ENCODE results near the gene CCL18.
"Not testable (repeated sequence)": the region's sequence is repeated elsewhere in the genome, so short reads cannot be mapped to it uniquely, and the experiment has no call there.

The CCL18 gene

DNA sequence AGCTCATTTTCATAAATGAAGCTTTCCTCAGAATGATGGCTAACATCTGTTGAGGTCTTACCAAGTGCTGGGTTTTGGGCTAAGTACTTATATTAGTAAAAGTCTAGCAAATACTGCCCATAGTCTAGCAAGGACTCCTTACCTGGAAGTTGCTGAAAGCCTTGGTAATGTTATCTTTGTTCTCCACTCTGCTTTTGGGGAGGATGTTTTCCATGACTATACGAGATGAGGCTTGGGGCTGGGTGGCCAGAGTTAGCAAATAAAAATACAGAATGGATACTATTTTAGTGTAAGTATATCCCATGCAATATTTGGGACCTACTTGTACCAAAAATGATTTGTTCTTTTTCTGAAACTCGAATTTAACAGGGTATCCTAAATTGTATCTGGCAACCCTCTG lies 7.7 kb downstream of the CCL18 start:
- DNase-seq (ENCODE audit: low read depth in 2 of 2), result no peak

DNA sequence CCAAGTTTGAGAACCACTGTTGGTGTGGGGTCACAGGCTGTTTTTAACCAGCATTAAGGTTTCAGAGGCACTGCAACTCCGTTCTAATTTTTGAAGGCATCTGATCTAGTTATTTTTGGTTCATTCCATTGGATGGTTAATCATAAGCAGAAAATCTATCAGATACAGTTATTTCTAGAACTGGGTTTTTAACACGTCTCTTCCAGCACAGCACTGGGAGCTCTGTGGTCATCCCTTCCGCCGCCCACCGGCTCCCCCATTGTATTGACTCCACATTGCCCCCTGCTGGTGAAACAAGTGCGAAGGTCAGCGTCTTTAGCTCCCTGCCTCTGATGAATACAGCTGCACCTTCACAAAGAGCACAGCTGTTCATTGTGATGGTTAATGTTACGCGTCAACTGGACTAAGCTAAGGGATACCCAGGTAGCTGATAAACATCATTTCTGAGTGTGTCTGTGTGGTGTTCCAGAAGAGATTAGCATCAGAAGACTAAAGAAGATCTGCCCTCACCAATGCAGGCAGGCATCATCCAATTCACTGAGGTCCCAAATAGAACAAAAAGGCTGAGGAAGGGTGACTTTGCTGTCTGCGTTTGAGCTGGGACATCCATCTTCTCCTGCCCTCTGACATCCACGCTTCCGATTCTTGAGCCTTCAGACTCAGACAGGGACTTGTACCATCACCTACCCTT lies 8.5 kb downstream of the CCL18 start:
- peak in 1 of 2 donors; percentile 37 for DNase-seq (ENCODE audit: low read depth in 2 of 2)

DNA sequence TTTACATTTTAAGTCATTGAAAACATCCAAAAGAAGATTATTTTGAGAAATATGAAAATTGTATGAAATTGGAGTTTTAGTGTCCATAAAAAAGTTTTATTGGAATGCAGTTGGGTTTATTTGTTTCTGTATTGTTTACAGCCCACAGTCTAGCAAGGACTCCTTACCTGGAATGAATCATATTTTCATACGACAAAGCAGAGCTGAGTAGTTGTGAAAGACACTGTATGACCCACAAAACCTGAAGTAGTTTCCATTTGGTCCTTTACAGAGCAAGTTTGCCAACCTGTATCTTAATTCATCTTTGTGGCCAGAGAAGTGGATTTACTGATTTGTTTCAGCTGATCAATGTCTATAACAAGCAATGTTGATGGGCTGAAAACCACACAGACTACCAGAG lies 10.3 kb downstream of the CCL18 start:
- no peak for DNase-seq (ENCODE audit: low read depth in 2 of 2)

DNA sequence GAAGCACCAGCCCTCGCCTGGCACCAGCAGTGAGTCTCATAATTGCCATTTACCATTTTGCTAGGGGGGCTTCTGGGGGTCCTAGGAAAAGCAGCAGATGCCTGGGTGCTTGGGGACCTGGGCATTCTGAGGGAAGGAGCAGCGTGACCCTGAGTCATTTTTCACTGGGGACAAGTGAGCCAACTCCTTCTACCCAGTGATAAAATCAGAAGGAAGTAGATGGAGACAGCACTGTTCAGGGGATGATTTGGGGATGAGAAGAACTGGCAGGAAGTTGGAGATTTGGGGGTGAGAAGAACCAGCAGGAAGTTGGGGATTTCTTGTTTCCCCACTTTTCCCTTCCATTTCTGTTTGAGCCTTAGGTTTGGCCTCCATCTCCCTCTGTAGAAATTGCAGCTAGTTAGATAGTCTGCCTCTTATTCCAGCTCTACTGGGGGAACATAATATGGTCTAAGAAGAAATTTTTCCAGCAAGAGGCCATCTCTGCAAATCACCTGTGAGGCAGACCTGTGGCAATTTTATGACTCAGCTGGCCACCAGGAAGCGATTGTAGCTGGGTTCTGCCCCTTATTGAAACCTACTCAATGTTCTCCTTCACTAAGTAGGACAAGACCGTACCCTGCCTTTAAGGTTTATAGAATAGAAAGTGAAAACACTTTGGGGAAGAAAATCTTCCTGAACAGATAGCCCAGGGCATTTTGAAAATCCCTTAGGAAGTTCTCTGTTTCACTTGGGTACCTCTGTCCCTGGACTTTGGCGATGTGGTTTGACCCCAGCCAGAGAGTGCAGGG lies 17.8 kb downstream of the CCL18 start:
- not testable (repeated sequence) for DNase-seq (ENCODE audit: low read depth in 2 of 2)

DNA sequence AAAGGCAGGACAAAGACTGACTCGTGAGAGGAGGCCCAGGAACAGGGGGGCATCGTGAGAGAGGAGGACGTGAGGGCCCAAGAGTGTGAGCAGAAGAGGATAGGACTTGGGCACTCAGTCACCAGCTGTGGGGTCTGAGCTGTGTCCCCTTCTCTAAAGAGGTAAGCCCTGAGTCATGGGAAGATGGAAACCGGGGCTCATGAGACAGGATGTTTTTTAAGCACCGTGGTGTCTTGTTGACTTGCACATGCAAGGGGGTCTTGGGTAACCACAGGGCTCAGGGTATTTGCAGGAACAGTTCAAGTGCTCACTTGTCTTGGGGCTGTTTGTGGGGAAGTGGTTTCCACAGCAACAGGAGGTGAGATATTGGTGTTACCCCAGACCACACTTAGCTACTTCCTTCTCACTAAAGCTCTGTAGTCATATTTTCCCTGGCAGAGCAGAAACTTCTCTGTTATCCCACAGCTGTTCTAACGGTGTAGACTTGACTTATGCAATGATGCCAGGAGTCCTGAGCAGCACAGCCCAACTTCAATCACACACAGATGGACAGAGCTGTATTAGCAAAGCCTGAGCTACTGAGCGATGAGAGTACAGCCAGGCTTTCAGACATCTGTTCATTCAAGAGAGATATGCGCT lies 18.5 kb downstream of the CCL18 start:
- DNase-seq (ENCODE audit: low read depth in 2 of 2), result peak; percentile 40 to 47

DNA sequence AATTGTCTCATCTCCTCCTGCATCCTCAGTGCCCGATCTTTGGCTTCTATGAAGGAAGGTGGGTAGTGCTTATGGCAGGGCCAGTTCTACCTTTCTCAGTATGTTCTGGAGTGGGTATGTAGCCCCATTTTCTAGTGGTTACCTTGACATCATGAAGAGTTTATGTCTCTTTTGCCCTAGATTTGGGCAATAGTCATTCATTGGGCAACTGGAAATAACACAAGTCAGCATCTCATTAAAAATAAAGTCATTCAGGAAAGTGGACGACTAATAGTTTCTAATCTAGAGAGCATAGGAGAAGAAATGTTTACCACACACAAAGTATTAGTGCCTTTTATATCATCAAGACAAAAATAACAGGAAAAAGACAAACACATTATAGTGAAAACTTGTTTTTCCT lies 19.6 kb downstream of the CCL18 start:
- DNase-seq (ENCODE audit: low read depth in 2 of 2), result not testable (repeated sequence)

DNA sequence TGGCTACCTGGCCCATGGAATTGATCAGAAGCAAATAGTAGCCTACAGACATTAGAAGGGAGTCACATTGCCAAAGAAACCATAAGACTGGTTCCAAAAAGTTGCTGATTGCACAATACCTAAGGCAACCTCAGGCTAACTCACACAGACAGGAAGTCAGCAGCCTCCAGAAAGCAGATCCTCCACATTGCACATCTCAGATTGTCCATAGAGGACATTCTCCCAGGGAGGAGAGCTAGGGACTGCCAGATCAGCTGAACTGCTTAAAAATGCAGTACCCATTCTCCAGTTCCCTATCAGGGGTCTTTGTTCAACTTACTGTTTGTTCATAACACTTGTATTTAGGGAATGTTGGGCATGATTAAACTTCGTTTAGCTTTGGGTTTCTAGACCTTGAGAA lies 21.7 kb downstream of the CCL18 start:
- no peak for DNase-seq (ENCODE audit: low read depth in 2 of 2)

DNA sequence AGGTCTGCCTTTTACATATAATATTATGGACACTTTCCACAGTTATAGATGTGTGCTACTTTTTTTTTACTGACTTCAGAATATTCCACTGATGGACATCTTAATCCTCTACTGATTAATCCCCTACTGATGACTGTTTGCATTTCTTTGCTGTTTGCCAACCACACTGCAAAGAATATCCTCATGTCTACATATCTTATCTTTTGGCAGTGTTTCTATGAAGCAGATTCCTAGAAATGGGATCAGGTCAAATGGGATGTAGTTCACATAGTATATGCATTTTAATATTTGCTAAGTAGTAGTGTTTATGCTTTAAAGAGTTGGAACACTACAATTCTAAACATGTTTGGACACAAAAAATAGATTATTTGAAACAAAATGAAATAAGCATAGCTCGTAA lies 22.7 kb downstream of the CCL18 start:
- no peak for DNase-seq (ENCODE audit: low read depth in 2 of 2)

DNA sequence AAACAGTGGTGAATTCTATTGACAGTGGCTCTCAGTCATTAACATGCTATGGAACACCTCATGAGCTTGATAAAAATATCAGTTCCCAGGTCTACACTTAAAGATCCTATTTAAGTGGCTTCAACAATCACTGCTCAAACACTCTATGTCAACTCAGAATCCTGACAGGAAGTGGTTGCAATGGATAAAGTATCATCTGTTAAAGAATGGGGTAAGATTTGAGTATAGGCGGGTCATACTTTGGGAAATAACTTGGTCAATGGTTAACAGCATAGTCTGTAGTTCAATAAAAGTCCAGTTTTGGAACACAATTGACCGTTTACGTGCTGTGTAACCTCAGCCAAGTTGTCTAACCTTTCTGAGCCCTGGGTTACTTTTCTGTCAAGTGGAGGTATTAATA lies 23.4 kb downstream of the CCL18 start:
- DNase-seq (ENCODE audit: low read depth in 2 of 2), result not testable (repeated sequence)

DNA sequence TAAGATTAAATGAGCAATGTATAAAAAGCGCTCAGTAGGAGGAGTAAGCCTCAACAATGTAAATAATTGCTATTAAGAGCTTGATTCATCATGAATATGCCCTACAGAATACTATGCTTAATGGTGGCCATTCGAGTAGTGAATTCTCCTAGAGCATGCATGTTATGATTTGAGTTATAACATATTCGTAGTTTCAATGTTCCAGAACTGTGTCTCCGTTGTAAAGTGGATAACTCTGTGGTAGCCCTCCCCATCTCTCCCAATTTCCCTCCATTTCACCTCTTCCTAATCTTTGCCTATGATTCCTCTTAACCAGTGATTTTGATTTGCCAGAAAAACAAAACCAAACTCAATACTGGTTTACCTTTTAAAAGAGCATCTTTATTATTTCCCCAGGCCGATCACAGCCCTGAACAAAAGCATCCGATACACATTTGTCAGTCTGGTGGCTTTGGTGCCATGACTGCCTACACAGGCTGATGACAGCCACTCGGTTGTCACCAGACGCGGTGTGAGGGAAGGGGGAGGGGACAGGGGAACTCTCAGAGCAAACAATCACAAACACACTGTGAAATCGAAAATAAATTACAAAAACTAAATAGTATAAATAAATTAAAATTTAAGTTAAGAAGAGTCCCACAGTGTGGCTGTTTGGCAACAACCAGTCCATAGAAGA lies 24.0 kb downstream of the CCL18 start:
- DNase-seq (ENCODE audit: low read depth in 2 of 2), result not testable (repeated sequence)

DNA sequence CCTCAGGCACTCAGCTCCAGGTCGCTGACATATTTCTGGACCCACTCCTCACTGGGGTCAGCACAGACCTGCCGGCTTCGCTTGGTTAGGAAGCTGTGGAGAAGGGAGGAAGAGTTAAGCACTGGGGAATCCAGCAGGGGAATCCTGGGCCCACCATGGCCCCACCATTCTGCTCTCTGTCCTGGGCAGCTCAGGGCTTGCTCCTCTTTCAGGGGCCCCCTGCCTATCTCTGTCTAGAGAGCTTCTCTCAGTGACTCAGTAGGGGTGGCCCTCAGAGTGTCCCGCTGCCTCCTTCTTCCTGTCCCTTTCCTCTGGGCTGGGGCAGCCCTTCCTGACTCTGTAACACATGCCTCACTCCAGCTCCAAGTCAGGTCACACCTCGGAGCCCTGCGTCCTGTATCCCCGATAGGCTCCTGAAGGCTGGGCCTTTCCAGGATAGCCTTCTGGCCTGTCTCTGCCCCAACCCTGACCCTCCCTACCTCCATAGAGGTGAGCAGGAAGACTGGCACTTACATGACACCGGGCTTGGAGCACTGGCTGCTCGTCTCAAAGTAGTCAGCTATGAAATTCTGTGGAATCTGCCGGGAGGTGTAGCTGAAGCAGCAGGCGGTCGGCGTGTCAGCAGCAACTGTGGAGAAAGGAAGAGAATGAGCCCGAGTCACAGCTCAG lies 24.7 kb downstream of the CCL18 start:
- DNase-seq (ENCODE audit: low read depth in 2 of 2), result no peak

DNA sequence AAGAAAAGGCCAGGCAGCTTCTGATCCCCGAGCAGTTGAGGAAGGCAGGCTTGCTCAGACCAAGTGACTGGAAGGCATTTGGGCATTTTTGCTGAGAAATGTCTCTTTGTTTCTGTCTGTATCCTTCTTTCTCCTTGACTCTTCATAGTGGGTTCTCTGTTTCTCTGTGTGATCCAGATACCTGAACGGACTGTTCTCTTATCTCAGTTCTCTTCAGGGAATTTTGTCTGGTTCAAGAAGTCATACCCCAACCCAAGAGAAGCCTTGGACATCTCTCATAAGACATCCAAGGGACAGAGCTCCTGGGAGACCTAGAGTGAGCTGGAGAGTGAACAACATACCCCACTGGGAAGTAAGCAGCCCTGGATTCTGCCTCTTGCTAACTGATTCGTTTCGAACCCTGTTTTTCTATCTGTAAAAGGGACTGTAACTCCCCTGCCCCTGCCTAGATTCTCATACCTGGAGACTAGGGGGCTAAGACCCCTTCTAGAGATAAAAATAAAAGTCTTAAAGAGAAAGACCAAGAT lies 25.3 kb downstream of the CCL18 start:
- DNase-seq (ENCODE audit: low read depth in 2 of 2), result no peak

DNA sequence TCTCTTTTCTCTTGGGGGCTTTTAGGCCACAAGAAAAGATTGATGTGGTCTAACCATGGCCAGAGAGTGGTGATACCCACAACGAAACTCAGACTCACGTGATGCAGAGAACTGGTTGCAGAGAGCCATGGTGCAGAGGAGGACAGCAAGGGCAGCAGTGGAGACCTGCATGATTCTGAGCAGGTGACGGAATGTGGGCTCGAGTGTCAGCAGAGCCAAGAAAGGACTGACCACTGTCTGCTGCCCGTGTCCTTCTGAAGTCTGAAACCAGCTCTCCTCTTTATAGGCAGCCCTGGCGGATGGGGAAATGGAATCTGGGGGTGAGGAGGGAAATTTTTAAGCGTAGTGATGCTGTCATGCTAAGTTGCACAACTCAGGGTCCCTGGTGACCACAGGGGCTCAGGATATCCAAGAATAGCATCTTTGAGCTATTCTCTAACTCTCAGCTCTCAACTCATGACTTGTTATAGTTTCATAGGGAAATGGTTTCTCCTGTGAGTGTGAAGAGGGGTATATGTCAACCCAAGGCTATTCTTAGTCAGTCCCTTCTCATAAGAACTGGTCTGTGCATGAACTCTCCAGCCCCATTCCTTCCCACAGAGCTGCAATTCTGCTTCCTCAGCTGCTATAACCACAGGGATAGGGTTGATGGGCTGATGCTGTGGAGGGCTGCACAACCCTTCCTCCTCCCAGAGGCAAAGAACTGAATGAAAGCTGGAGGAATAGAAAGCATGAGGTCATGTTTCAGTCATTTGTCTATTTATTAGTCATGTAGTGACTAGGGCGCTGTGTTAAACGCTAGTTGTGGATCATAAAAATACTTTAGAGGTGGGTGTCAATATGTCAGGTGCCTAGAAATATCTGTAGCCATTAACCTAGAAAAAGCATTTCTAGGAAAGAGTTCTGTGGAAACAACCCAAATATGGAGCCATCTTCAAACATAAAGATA lies 26.1 kb downstream of the CCL18 start, which contains the start of gene CCL3:
Gene CCL3 (minus strand): TSS at position 256 of the 949 bp plus-strand sequence. CDS start 85 bp downstream, at position 171.
- no peak for DNase-seq (ENCODE audit: low read depth in 2 of 2)

DNA sequence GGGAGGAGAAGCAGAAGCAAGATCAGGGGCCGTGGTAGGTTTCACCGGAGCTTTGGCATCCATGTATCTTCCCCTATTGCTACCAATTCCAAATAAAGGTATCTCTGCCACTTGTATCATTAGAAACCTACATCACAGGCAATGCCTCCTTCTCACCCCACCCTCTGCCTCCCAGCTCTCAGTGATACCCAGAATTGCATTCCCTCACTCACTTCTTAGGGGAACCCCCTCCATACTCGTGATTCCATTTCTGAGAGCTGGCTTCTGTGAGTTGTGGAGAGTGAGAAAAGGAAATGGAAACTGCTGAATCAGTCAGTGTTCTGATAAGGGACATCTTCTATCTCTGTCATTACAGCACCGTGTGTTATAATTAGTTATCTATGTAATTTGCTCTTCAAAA lies 28.2 kb downstream of the CCL18 start:
- DNase-seq (ENCODE audit: low read depth in 2 of 2), result no peak

DNA sequence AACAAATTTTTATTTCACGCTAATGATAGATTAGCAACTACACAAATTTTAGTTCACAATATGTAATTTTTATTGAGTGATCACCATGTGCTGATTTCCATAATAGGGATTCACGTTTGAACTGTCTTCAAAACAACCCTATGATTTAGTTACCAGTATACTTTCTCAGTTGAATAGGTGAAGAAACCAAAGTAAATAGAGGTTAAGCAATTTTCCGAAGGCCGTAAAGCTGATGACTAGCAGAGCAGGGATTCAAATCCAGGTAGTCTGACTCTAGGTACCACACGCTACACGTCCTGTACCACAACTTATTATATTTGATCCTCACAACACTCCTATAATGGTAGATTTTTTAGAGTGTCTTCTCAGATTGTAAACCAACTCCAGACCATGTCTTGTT lies 28.6 kb downstream of the CCL18 start:
- DNase-seq (ENCODE audit: low read depth in 2 of 2), result not testable (repeated sequence)

DNA sequence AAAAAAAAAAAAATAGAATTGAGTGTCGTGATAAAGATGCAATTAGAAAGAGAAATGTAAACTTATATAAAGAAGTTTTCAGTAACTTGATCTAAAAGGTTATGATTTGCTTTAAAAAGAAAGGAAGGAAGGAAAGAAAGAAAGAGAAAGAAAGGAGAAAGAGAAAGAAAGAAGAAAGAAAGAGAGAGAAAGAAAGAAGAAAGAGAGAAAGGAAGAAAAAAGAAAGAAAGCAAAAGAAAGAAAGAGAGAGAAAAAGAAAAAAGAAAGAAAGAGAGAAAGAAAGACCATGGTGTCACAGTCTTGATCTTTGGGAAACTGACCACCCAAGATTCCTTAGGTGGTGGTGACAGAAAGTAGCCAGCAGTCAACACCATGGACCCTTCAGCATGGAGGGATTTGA lies 30.2 kb downstream of the CCL18 start:
- no peak for DNase-seq (ENCODE audit: low read depth in 2 of 2)

DNA sequence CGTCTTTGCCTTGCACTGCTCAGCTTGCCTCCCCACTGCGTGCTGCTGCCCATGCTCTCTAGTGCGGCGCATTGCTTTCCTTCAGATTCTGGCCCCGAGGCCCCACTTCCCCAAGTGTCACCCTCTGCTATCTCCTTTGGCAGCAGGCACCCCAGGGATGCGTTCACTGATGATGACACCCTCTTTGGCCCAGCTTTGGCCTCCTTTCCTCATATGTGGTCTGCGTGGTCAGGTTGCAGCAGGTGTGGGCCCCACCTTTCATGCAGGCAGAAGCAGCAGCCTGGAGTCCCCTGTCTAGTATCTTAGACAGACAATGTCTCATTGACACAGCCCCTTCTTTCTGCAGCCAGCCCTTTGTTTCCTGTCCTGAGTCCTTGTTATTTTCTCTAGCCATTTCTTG lies 30.7 kb downstream of the CCL18 start:
- no peak for DNase-seq (ENCODE audit: low read depth in 2 of 2)

DNA sequence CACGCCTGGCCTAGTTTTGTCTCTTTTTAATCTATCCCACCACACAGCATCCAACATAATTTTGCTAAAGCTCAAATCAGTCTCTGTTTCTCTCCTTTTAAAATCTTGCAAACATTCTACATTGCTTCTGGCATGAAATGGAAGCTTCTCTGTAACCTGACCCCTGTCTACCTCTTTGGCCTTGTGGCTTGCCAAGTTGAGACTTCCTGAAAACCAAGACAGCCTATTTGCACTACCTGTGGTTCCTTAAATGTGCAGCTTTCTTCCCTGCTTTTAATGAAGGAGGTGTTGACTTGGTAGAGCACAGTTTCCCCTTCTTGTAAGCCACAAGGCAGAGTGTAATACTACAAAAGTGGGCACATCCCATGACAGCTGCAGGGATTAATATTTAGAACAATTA lies 31.9 kb downstream of the CCL18 start:
- DNase-seq (ENCODE audit: low read depth in 2 of 2), result no peak

DNA sequence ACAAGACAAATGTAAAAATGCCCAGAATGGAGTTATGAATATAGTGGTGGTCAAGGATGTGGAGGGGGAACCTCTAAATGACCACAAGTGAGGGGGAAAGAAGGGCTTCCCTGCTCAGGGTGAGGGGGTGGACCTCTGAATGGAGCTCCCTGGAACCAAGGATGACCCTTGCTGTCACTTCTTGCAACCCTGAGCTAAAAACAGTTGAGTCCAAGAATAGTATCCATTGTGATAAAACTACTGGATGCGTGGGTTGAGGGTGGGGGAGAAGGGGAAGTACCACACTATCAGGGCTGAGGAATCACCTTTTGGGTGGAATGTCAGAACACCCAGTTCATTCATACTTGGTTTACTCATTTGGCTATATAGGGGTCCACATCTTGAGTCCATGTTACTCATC lies 34.9 kb downstream of the CCL18 start:
- not testable (repeated sequence) for DNase-seq (ENCODE audit: low read depth in 2 of 2)

DNA sequence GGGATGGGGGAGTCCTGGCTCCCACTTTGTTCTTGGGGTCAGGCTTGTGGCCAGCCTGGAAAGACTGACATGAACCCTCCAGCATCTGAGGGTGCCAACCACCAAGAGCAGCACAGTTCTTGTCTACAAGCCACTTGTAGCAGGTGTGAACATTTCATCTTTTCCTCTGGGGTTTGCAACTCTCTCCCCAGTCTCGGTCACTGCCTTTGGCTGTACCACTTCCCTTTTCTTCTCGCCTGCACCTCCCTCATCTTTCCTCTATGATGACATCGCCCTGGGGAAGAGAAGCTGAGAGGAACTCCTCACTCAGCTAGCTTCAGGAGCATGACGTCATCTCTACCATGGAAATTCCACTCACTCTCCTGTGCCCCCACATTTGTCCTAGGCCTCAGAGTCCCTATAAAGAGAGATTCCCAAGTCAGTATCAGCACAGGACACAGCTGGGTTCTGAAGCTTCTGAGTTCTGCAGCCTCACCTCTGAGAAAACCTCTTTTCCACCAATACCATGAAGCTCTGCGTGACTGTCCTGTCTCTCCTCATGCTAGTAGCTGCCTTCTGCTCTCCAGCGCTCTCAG lies 39.4 kb downstream of the CCL18 start, which contains the start of gene CCL4:
Gene CCL4 (plus strand): TSS at position 427 of the 575 bp plus-strand sequence. CDS start 79 bp downstream, at position 506.
- DNase-seq (ENCODE audit: low read depth in 2 of 2), result peak in 1 of 2 donors; percentile 41
